GM20431 (cell line): Measurements from ENCODE around the gene UMPS.

ENCODE experiments used
- in situ Hi-C: fragments of 300-500 bp; cut with MseI, MboI; formaldehyde crosslinking; loops from one replicate; pipeline ENCODE4 v1.15.0; 2020; ENCODE audit warnings: low sequenced_read_pairs; ENCODE audit not compliant: unreplicated experiment

The UMPS gene

GRCh38 chr3:124791639-124792151 lies 61.4 kb downstream of the UMPS start:
- in situ Hi-C loops = no loop called here

DNA sequence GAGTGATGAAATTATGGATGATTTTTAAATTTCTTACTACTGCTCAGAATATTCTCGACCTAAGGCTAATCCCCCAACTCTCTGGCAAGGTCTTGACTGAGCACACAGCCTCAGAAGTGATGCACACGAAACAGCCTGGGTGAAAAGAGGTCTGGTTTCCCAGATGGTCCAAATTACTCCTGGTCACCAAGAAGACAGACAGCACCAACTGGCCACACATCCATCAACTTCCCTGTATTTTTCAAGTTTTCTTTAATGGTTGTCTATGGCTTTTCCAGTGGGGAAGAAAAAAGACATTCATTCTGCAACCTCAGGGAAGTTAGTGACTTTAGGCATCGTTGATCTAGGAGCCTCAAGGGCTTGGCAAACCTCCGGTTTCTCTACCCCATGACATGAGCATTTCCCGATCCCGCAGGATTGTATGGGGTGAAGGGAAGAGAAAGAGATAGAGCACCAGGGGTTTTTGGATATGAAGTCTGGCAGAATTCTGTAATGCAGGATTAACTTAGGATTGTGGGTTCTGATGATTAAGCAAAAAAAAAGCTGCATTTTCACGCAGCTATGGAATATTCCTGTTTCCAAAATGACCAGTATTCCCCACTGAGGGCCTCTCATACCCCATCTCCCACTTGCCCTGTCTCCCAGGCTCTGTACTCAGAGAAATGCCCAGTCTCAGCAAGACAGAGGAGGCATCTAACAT lies 62.2 kb downstream of the UMPS start:
- in situ Hi-C loops = no loop called here

DNA sequence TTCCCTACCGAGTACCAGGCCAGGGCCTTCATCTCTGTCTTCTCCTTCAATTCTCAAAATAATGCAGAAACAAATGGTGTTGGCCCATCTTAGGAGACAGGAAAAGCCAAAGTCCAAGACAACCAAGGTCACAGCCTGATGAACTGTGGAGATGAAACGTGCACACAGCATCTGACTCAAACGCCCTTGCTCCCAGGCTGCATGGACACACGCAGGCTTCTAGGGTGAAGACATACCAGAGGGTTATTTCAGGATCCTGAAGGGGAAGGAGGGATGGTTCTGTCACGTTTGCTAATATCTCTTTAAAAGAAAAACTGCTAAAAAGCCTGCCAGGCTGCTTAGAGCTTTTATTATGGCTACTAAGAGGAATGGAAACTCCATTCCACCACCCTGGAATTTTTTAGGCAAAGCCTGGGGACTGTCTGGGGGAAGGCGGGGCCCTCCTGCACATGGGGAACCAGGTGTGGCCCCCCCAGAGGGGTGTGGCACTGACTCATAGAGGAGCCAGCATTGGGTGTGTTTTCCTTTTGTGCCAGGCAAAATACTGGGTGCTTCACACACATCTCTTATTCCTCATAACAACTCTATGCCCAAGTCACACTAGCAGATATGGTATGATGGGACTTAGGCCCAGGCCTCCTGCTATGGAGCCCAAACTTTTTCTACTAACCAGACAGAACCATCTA lies 62.9 kb downstream of the UMPS start:
- in situ Hi-C loops = no loop called here

DNA sequence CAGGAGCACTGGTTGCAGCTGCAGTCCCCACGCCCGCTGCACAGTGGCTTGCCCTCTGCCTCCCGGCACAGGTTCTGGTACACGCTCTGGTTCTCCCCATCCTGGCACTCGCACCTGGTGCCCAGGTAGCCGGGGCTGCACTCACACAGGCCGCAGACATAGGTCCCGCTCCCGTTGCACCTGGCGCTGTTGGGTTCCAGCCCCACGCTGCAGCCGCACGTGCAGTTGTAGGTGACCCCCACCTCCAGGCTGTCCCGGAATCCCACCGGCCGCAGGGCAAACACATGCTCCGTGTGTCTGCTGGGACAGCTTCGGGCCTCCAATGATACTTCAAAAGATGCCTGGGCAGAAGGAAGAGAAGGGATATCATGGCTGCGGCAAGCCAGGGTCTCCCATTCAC lies 66.2 kb downstream of the UMPS start:
- in situ Hi-C loops = no loop called here

- in situ Hi-C loops = no loop called here
Measured at GRCh38 chr3:124797426-124797945, 67.2 kb downstream of the UMPS start.
